HEK293T (cell line): ENCODE measurements around the gene MFSD11.

Experiments
- CTBP1 ChIP-seq: fragments of 450-650 bp; IDR thresholded peaks from 2 replicates; pipeline ENCODE4 v1.6.1; 2016; ENCODE audit warnings: borderline replicate concordance
- TF ChIP-seq, protein P1 (sequence below): fragments of 450-650 bp; IDR thresholded peaks from 2 replicates; pipeline ENCODE4 v1.6.1; 2016

- TF ChIP-seq CTBP1 = no peak
- TF ChIP-seq, protein P1, sequence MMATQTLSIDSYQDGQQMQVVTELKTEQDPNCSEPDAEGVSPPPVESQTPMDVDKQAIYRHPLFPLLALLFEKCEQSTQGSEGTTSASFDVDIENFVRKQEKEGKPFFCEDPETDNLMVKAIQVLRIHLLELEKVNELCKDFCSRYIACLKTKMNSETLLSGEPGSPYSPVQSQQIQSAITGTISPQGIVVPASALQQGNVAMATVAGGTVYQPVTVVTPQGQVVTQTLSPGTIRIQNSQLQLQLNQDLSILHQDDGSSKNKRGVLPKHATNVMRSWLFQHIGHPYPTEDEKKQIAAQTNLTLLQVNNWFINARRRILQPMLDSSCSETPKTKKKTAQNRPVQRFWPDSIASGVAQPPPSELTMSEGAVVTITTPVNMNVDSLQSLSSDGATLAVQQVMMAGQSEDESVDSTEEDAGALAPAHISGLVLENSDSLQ = no peak
Observed at GRCh38 chr17:76801706-76802105, 63.8 kb downstream of the MFSD11 start.
